Liver (tissue), 9 donors: ENCODE data around the gene RPAP2. TPM values are rescaled to one million over a fixed set of nuclear protein-coding genes. Genes with fewer than 3 reads are reported as not detected.

Source experiments
- DNase-seq: peaks from one replicate; pipeline ENCODE4 v3.0.0-alpha.2; 2017; ENCODE audit warnings: low spot score
- H3K27ac ChIP-seq, 2 donors: one replicate each; pipeline ENCODE4 v1.7.0; 2013; ENCODE audit warnings: inconsistent platforms in 2 of 2, low read length in 2 of 2, control low read depth in 1 of 2, low read depth in 1 of 2, mild to moderate bottlenecking in 1 of 2
- H3K27me3 ChIP-seq, 4 donors: one replicate each; pipeline versions ENCODE4 v1.6.1 to v1.7.0; 2013; ENCODE audit warnings: low read length in 3 of 4, inconsistent platforms in 1 of 4, mild to moderate bottlenecking in 1 of 4, moderate library complexity in 1 of 4; ENCODE audit not compliant: control insufficient read depth in 4 of 4, insufficient read depth in 4 of 4
- H3K36me3 ChIP-seq, 4 donors: one replicate each; pipeline versions ENCODE4 v1.6.1 to v1.7.0; 2013; ENCODE audit warnings: low read length in 3 of 4, mild to moderate bottlenecking in 3 of 4, low read depth in 1 of 4, moderate library complexity in 1 of 4; ENCODE audit not compliant: control insufficient read depth in 4 of 4, insufficient read depth in 3 of 4
- H3K4me1 ChIP-seq, 4 donors: one replicate each; pipeline versions ENCODE4 v1.6.1 to v1.7.0; 2013; ENCODE audit warnings: low read length in 3 of 4, mild to moderate bottlenecking in 3 of 4, moderate library complexity in 1 of 4; ENCODE audit not compliant: control insufficient read depth in 4 of 4, insufficient read depth in 4 of 4
- H3K4me3 ChIP-seq, 3 donors: one replicate each; pipeline versions ENCODE4 v1.6.1 to v1.7.0; 2013; ENCODE audit warnings: low read length in 3 of 3, control low read depth in 1 of 3, low read depth in 1 of 3, mild to moderate bottlenecking in 1 of 3
- H3K9ac ChIP-seq, 2 donors: one replicate each; pipeline ENCODE4 v1.7.0; 2013; ENCODE audit warnings: low read length in 2 of 2, mild to moderate bottlenecking in 2 of 2, moderate library complexity in 2 of 2, control low read depth in 1 of 2, low read depth in 1 of 2
- H3K9me3 ChIP-seq, 4 donors: one replicate each; pipeline versions ENCODE4 v1.6.1 to v1.7.0; 2013; ENCODE audit warnings: low read length in 3 of 4; ENCODE audit not compliant: control insufficient read depth in 4 of 4
- EGR1 ChIP-seq, 2 donors: IDR thresholded peaks; 2 replicates each; pipeline ENCODE4 v1.6.1; 2016 to 2018; ENCODE audit warnings: antibody characterized with exemption in 2 of 2, low read depth in 2 of 2
- FOXA1 ChIP-seq: IDR thresholded peaks from 2 replicates; pipeline ENCODE4 v1.6.1; 2016; ENCODE audit warnings: antibody characterized with exemption
- FOXA2 ChIP-seq: IDR thresholded peaks from 2 replicates; pipeline ENCODE4 v1.6.1; 2016; ENCODE audit warnings: antibody characterized with exemption
- HNF4A ChIP-seq, 2 donors: conservative IDR thresholded peaks; 2 replicates each; pipeline ENCODE4 v1.6.1; 2016; ENCODE audit warnings: antibody characterized with exemption in 2 of 2, mild to moderate bottlenecking in 2 of 2
- HNF4G ChIP-seq: IDR thresholded peaks from 2 replicates; pipeline ENCODE4 v1.6.1; 2016; ENCODE audit warnings: antibody characterized with exemption
- JUND ChIP-seq, 2 donors: IDR thresholded peaks; 2 replicates each; pipeline ENCODE4 v1.6.1; 2016; ENCODE audit warnings: antibody characterized with exemption in 2 of 2
- NR2F2 ChIP-seq: IDR thresholded peaks from 2 replicates; pipeline ENCODE4 v1.6.1; 2016; ENCODE audit warnings: antibody characterized with exemption
- SP1 ChIP-seq: IDR thresholded peaks from 2 replicates; pipeline ENCODE4 v1.6.1; 2018; ENCODE audit warnings: antibody characterized with exemption, mild to moderate bottlenecking
- TAF1 ChIP-seq: conservative IDR thresholded peaks from 2 replicates; pipeline ENCODE4 v1.6.1; 2016; ENCODE audit warnings: antibody characterized with exemption, mild to moderate bottlenecking
- YY1 ChIP-seq: IDR thresholded peaks from 2 replicates; pipeline ENCODE4 v1.6.1; 2016; ENCODE audit warnings: antibody characterized with exemption, mild to moderate bottlenecking
- WGBS: extraction: QIAGEN DNeasy Blood & Tissue Kit; methylation state at CpG from one replicate; pipeline ENCODE4 v1.1.7; 2013; 5-methylcytosine and 5-hydroxymethylcytosine counted together
- polyA plus RNA-seq, 2 donors: library from polyadenylated mRNA; stranded (reverse) in 1 of 2; unstranded in 1 of 2; fragments of 200-250 nt in 1 of 2; fragments of >200 nt in 1 of 2; fragmentation: Nextera tagmentation in 1 of 2; extraction: Ambion mirVana in 1 of 2; gene quantifications; one replicate each; pipeline versions ENCODE4 v1.2.1 to v1.2.3, GENCODE V29; 2013 to 2015
- total RNA-seq, 2 donors: library from RNA; depleted of rRNA; stranded (reverse); fragments of >200 nt; gene quantifications; one replicate each; pipeline ENCODE4 v1.2.3, GENCODE V29; 2014
- TF ChIP-seq, protein P1 (sequence below): IDR thresholded peaks from 2 replicates; pipeline ENCODE4 v1.6.1; 2016; ENCODE audit warnings: antibody characterized with exemption
- TF ChIP-seq, protein P2 (sequence below): IDR thresholded peaks from 2 replicates; pipeline ENCODE4 v1.6.1; 2016; ENCODE audit warnings: antibody characterized with exemption, mild to moderate bottlenecking
- TF ChIP-seq, protein P3 (sequence below): IDR thresholded peaks from 2 replicates; pipeline ENCODE4 v1.6.1; 2016; ENCODE audit warnings: antibody characterized with exemption
- TF ChIP-seq, protein P4 (sequence below): fragments of 150-350 bp; IDR thresholded peaks from 2 replicates; pipeline ENCODE4 v1.5.1; 2017; ENCODE audit warnings: improper control_type of control experiment, low read depth, low read length; ENCODE audit not compliant: missing input control
- TF ChIP-seq, protein P5 (sequence below): IDR thresholded peaks from 2 replicates; pipeline ENCODE4 v1.6.1; 2016; ENCODE audit warnings: antibody characterized with exemption
- donor health status: healthy.
- donor health status: healthy.
- donor health status: healthy.
- donor health status: healthy.
- donor health status: healthy.

RPAP2 gene
- total and polyA plus RNA-seq, 4 donors: 2.7 to 8.6 (median 4.4) TPM

DNA sequence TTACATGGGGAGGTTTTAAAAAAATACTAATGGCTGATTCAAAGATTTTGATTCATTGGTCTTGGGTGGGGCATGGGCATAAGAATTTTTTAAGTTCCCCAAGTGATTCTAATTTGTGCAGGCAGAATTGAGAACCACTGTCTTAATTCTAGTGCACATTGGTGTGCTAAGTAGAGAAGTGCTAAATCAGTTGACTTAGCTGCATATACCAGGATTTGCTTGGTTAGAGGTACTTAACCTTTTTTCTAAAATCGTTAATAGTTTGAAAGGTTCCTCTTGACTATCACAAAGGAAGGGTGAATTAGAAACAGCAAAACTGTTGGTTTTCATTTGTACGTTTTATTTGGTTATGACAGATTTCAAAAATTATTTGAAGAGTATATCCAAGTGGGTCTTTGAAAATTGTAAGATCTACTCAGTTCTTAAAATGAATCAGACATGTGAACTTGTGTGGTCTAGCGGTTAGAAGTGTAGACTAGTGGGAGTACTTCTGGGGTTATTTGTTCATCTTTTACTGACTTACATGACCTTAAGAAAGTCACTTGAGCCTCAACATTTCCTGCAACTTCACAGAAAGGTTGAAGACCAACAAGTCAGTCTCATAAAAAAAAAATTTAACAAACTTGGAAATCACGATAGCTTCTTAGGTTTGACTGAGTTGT lies 66.7 kb downstream of the RPAP2 start:
- TF ChIP-seq FOXA1 (no peak), HNF4A (conservative IDR thresholded peaks at IDR 0.05) (no peak), EGR1 (IDR thresholded peaks at IDR 0.05; ENCODE audit: low read depth in 2 of 2) (no peak), NR2F2 (no peak), JUND (IDR thresholded peaks at IDR 0.05) (no peak), HNF4G (no peak), YY1 (no peak)
- TF ChIP-seq, protein P1, sequence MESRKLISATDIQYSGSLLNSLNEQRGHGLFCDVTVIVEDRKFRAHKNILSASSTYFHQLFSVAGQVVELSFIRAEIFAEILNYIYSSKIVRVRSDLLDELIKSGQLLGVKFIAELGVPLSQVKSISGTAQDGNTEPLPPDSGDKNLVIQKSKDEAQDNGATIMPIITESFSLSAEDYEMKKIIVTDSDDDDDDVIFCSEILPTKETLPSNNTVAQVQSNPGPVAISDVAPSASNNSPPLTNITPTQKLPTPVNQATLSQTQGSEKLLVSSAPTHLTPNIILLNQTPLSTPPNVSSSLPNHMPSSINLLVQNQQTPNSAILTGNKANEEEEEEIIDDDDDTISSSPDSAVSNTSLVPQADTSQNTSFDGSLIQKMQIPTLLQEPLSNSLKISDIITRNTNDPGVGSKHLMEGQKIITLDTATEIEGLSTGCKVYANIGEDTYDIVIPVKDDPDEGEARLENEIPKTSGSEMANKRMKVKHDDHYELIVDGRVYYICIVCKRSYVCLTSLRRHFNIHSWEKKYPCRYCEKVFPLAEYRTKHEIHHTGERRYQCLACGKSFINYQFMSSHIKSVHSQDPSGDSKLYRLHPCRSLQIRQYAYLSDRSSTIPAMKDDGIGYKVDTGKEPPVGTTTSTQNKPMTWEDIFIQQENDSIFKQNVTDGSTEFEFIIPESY: no peak
- TF ChIP-seq, protein P2, sequence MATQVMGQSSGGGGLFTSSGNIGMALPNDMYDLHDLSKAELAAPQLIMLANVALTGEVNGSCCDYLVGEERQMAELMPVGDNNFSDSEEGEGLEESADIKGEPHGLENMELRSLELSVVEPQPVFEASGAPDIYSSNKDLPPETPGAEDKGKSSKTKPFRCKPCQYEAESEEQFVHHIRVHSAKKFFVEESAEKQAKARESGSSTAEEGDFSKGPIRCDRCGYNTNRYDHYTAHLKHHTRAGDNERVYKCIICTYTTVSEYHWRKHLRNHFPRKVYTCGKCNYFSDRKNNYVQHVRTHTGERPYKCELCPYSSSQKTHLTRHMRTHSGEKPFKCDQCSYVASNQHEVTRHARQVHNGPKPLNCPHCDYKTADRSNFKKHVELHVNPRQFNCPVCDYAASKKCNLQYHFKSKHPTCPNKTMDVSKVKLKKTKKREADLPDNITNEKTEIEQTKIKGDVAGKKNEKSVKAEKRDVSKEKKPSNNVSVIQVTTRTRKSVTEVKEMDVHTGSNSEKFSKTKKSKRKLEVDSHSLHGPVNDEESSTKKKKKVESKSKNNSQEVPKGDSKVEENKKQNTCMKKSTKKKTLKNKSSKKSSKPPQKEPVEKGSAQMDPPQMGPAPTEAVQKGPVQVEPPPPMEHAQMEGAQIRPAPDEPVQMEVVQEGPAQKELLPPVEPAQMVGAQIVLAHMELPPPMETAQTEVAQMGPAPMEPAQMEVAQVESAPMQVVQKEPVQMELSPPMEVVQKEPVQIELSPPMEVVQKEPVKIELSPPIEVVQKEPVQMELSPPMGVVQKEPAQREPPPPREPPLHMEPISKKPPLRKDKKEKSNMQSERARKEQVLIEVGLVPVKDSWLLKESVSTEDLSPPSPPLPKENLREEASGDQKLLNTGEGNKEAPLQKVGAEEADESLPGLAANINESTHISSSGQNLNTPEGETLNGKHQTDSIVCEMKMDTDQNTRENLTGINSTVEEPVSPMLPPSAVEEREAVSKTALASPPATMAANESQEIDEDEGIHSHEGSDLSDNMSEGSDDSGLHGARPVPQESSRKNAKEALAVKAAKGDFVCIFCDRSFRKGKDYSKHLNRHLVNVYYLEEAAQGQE: no peak
- TF ChIP-seq, protein P3, sequence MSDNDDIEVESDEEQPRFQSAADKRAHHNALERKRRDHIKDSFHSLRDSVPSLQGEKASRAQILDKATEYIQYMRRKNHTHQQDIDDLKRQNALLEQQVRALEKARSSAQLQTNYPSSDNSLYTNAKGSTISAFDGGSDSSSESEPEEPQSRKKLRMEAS: no peak
- TF ChIP-seq, protein P4, sequence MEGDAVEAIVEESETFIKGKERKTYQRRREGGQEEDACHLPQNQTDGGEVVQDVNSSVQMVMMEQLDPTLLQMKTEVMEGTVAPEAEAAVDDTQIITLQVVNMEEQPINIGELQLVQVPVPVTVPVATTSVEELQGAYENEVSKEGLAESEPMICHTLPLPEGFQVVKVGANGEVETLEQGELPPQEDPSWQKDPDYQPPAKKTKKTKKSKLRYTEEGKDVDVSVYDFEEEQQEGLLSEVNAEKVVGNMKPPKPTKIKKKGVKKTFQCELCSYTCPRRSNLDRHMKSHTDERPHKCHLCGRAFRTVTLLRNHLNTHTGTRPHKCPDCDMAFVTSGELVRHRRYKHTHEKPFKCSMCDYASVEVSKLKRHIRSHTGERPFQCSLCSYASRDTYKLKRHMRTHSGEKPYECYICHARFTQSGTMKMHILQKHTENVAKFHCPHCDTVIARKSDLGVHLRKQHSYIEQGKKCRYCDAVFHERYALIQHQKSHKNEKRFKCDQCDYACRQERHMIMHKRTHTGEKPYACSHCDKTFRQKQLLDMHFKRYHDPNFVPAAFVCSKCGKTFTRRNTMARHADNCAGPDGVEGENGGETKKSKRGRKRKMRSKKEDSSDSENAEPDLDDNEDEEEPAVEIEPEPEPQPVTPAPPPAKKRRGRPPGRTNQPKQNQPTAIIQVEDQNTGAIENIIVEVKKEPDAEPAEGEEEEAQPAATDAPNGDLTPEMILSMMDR: no peak
- TF ChIP-seq, protein P5, sequence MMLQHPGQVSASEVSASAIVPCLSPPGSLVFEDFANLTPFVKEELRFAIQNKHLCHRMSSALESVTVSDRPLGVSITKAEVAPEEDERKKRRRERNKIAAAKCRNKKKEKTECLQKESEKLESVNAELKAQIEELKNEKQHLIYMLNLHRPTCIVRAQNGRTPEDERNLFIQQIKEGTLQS: no peak
- WGBS: 70% methylated on average over 4 of the region's 4 CpGs
- no peak overlapping the region for H3K9ac ChIP-seq
- H3K4me3 ChIP-seq: no peak overlapping the region
- H3K36me3 ChIP-seq: no peaks in the 10 kb centered on the region
- DNase-seq: no peak
- no peaks in the 10 kb centered on the region for H3K27me3 ChIP-seq
- no peaks in the 10 kb centered on the region for H3K4me1 ChIP-seq
- H3K27ac ChIP-seq: no peak overlapping the region
- H3K9me3 ChIP-seq: no peaks in the 10 kb centered on the region

DNA sequence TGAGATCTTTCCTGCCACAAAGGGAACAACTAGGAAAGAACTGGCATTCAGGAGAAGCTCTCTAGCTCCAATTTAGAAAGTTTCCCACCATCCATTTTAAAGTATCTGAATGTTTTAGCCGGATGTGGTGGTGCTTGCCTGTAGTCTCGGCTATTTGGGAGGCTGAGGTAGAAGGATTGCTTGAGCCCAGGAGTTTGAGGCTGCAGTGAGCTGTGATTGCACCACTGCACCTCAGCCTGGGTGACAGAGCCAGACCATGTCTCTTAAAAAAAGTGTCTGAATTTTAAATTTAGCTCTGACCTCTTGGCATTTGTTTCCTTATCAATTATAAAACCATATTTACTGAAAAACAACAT lies 67.2 kb downstream of the RPAP2 start:
- Histone ChIP-seq H3K9ac (no peak overlapping the region), H3K36me3 (no peaks in the 10 kb centered on the region), H3K27ac (no peak overlapping the region), H3K9me3 (no peaks in the 10 kb centered on the region), H3K4me1 (no peaks in the 10 kb centered on the region), H3K4me3 (no peak overlapping the region), H3K27me3 (no peaks in the 10 kb centered on the region)
- TF ChIP-seq, protein P1: no peak
- TF ChIP-seq SP1 (no peak), FOXA2 (no peak), TAF1 (no peak)
- TF ChIP-seq, protein P3: no peak
- TF ChIP-seq, protein P5: no peak
- TF ChIP-seq, protein P4: no peak
- WGBS: 85% methylated on average over 2 of the region's 2 CpGs
- no peak for DNase-seq
